Transverse colon (tissue), 4 donors: ENCODE data around the gene MXRA8.

Source experiments
- CTCF ChIP-seq, 5 experiments: fragments of 200-600 bp in 3 of 5; fragments of 450-650 bp in 2 of 5; sonication (generic) in 3 of 5; IDR thresholded peaks; 1 replicate in 2 of 5; 2 replicates in 3 of 5; pipeline ENCODE4 v1.5.1; 2016 to 2017; ENCODE audit warnings: antibody characterized with exemption in 5 of 5, inconsistent platforms in 3 of 5, mild to moderate bottlenecking in 2 of 5, moderate library complexity in 1 of 5
- EP300 ChIP-seq: sonication (generic); formaldehyde crosslinking; IDR thresholded peaks from one replicate; pipeline ENCODE4 v1.6.1; 2017; ENCODE audit warnings: antibody characterized with exemption, low read depth
- POLR2A ChIP-seq: fragments of 450-650 bp; IDR thresholded peaks from one replicate; pipeline ENCODE4 v1.6.1; 2016; ENCODE audit warnings: antibody characterized with exemption, mild to moderate bottlenecking, moderate library complexity
- POLR2AphosphoS5 ChIP-seq, 3 donors: sonication (generic); formaldehyde crosslinking; IDR thresholded peaks; one replicate each; pipeline ENCODE4 v1.6.1; 2016; ENCODE audit warnings: antibody characterized with exemption in 3 of 3

GRCh38 chr1:1354271-1355247, 3.8 kb downstream of the MXRA8 start:
- TF ChIP-seq CTCF (IDR thresholded peaks at IDR 0.05) (no peak), POLR2AphosphoS5 (IDR thresholded peaks at IDR 0.05) (no peak), EP300 (no peak), POLR2A (no peak)
